Smooth muscle cell (in vitro differentiated cells): ENCODE results near the gene FAM89B. TPM values are rescaled to one million over a fixed set of nuclear protein-coding genes. Genes with fewer than 3 reads are reported as not detected.

ENCODE experiments used
- DNase-seq: peaks from one replicate; lab custom pipeline; 2025; ENCODE audit not compliant: unreplicated experiment; lab: John Stamatoyannopoulos, UW
- H2AFZ ChIP-seq: fragments of 200-600 bp; sonication (generic); 2 replicates; pipeline ENCODE4 v1.6.0; 2016; ENCODE audit warnings: antibody characterized with exemption, low read depth, mild to moderate bottlenecking
- H3F3A ChIP-seq: fragments of 200-600 bp; sonication (generic); 2 replicates; pipeline ENCODE4 v1.6.0; 2017; ENCODE audit warnings: antibody characterized with exemption, low read depth
- H3K27ac ChIP-seq: fragments of 200-600 bp; sonication (generic); 2 replicates; pipeline ENCODE4 v1.5.1; 2016; ENCODE audit warnings: low read depth, mild to moderate bottlenecking
- H3K27me3 ChIP-seq: fragments of 200-600 bp; sonication (generic); 2 replicates; pipeline ENCODE4 v1.6.1; 2016; ENCODE audit warnings: low read depth, mild to moderate bottlenecking
- H3K36me3 ChIP-seq: fragments of 200-600 bp; sonication (generic); 2 replicates; pipeline ENCODE4 v1.5.1; 2016; ENCODE audit warnings: low read depth
- H3K4me1 ChIP-seq: fragments of 200-600 bp; sonication (generic); 2 replicates; pipeline ENCODE4 v1.5.1; 2016; ENCODE audit warnings: low read depth
- H3K4me2 ChIP-seq: fragments of 200-600 bp; sonication (generic); 2 replicates; pipeline ENCODE4 v1.6.0; 2016; ENCODE audit warnings: mild to moderate bottlenecking
- H3K4me3 ChIP-seq: fragments of 200-600 bp; sonication (generic); 2 replicates; pipeline ENCODE4 v1.5.1; 2016; ENCODE audit warnings: mild to moderate bottlenecking
- H3K79me2 ChIP-seq: fragments of 200-600 bp; sonication (generic); 2 replicates; pipeline ENCODE4 v1.6.0; 2016; ENCODE audit warnings: low read depth, mild to moderate bottlenecking
- H3K9ac ChIP-seq: fragments of 200-600 bp; sonication (generic); 2 replicates; pipeline ENCODE4 v1.6.0; 2016; ENCODE audit warnings: low read depth
- H3K9me3 ChIP-seq: fragments of 200-600 bp; sonication (generic); replicated peaks from 2 replicates; pipeline ENCODE4 v1.5.1; 2016; ENCODE audit warnings: low read depth
- H4K20me1 ChIP-seq: fragments of 200-600 bp; sonication (generic); 2 replicates; pipeline ENCODE4 v1.6.0; 2016; ENCODE audit warnings: low read depth
- CTCF ChIP-seq: fragments of 200-600 bp; sonication (generic); IDR thresholded peaks from 2 replicates; pipeline ENCODE4 v1.5.1; 2017; ENCODE audit warnings: borderline replicate concordance, mild to moderate bottlenecking, antibody characterized with exemption; ENCODE audit not compliant: insufficient read depth, poor library complexity, severe bottlenecking
- WGBS: methylation state at CpG from one replicate; pipeline ENCODE4 v1.1.7; 2016; ENCODE audit warnings: low lambda C conversion rate; 5-methylcytosine and 5-hydroxymethylcytosine counted together
- polyA plus RNA-seq: library from polyadenylated mRNA; unstranded; fragments of >200 nt; fragmentation: Nextera tagmentation; extraction: Ambion mirVana; gene quantifications from 2 replicates; pipeline ENCODE4 v1.2.1, GENCODE V29; 2016
- total RNA-seq: library from RNA; depleted of rRNA; stranded (reverse); fragments of >200 nt; gene quantifications from 2 replicates; pipeline ENCODE4 v1.2.3, GENCODE V29; 2014

The FAM89B gene
- total and polyA plus RNA-seq, 2 experiments from 2014 or later: 63.9 to 174 TPM

- Histone ChIP-seq H3K4me2 (no peak overlapping the region), H3K27me3 (no peaks in the 10 kb centered on the region), H3K4me1 (peaks cover 16% of the 10 kb centered on the region), H4K20me1 (no peaks in the 10 kb centered on the region), H3K4me3 (no peak overlapping the region), H3K36me3 (no peaks in the 10 kb centered on the region), H3K9me3 (no peaks in the 10 kb centered on the region), H3K9ac (no peak overlapping the region), H3F3A (peaks cover 5% of the 10 kb centered on the region), H2AFZ (no peak overlapping the region), H3K79me2 (no peaks in the 10 kb centered on the region), H3K27ac (no peak overlapping the region)
- 91% methylated on average over 8 of the region's 8 CpGs for WGBS
- no peak for DNase-seq
- TF ChIP-seq CTCF: no peak
These were observed 18.0 kb downstream of the FAM89B start for GRCh38 chr11:65590240-65590738.

GRCh38 chr11:65591939-65592857 is 19.9 kb downstream of the FAM89B start:
- H2AFZ ChIP-seq: no peak overlapping the region
- H3K4me3 ChIP-seq: peak overlapping the region; percentile 40
- H3K9ac ChIP-seq: no peak overlapping the region
- H3K27me3 ChIP-seq: no peaks in the 10 kb centered on the region
- 9% methylated on average over 101 of the region's 106 CpGs for WGBS
- no peak overlapping the region for H3K27ac ChIP-seq
- no peaks in the 10 kb centered on the region for H3K36me3 ChIP-seq
- peak; percentile 39 for DNase-seq
- H3K4me2 ChIP-seq: peak overlapping the region; percentile 82
- TF ChIP-seq CTCF: peak; percentile 12
- peaks cover 16% of the 10 kb centered on the region for H3K4me1 ChIP-seq
- no peaks in the 10 kb centered on the region for H3K9me3 ChIP-seq
- H4K20me1 ChIP-seq: no peaks in the 10 kb centered on the region
- no peaks in the 10 kb centered on the region for H3K79me2 ChIP-seq
- H3F3A ChIP-seq: peaks cover 5% of the 10 kb centered on the region

- TF ChIP-seq CTCF: no peak
- no peaks in the 10 kb centered on the region for H3K9me3 ChIP-seq
- H3K4me3 ChIP-seq: peak overlapping the region; percentile 40
- no peak overlapping the region for H3K9ac ChIP-seq
- no peak for DNase-seq
- H3K4me1 ChIP-seq: peaks cover 16% of the 10 kb centered on the region
- H3K27me3 ChIP-seq: no peaks in the 10 kb centered on the region
- H3F3A ChIP-seq: peaks cover 5% of the 10 kb centered on the region
- no peaks in the 10 kb centered on the region for H3K79me2 ChIP-seq
- WGBS: 70% methylated on average over 22 of the region's 22 CpGs
- no peaks in the 10 kb centered on the region for H4K20me1 ChIP-seq
- H3K27ac ChIP-seq: no peak overlapping the region
- no peak overlapping the region for H2AFZ ChIP-seq
- H3K4me2 ChIP-seq: peak overlapping the region; percentile 82
- no peaks in the 10 kb centered on the region for H3K36me3 ChIP-seq
These were observed 20.6 kb downstream of the FAM89B start for GRCh38 chr11:65592858-65593517.
